Lung (tissue), 12 donors: ENCODE data around the gene RIPK4. TPM values are rescaled to one million over a fixed set of nuclear protein-coding genes. Genes with fewer than 3 reads are reported as not detected.

ENCODE experiments used
- ATAC-seq: fragments of 200-7000 bp; cut with Tn5 transposase; one replicate; pipeline ENCODE4 v1.9.1; 2020; ENCODE audit warnings: moderate number of reproducible peaks; ENCODE audit not compliant: insufficient read depth, low FRiP score
- DNase-seq, 3 donors: peaks; one replicate each; pipeline ENCODE4 v3.0.0-alpha.2; 2013 to 2017
- H3K27ac ChIP-seq, 2 donors: one replicate each; pipeline ENCODE4 v1.5.1; 2013; ENCODE audit warnings: mild to moderate bottlenecking in 2 of 2, moderate library complexity in 2 of 2, control low read depth in 1 of 2, inconsistent platforms in 1 of 2, low read depth in 1 of 2, low read length in 1 of 2
- H3K27me3 ChIP-seq, 3 donors: one replicate each; pipeline ENCODE4 v1.5.1; 2013; ENCODE audit warnings: low read length in 2 of 3; ENCODE audit not compliant: control insufficient read depth in 3 of 3, insufficient read depth in 3 of 3
- H3K36me3 ChIP-seq, 4 donors: one replicate each; pipeline ENCODE4 v1.5.1; 2013; ENCODE audit warnings: low read length in 4 of 4, mild to moderate bottlenecking in 1 of 4, moderate library complexity in 1 of 4; ENCODE audit not compliant: control insufficient read depth in 4 of 4, insufficient read depth in 4 of 4
- H3K4me1 ChIP-seq, 5 donors: one replicate each; pipeline ENCODE4 v1.5.1; 2013; ENCODE audit warnings: low read length in 5 of 5, mild to moderate bottlenecking in 2 of 5, moderate library complexity in 1 of 5; ENCODE audit not compliant: control insufficient read depth in 5 of 5, insufficient read depth in 5 of 5
- H3K4me3 ChIP-seq: one replicate; pipeline ENCODE4 v1.5.1; 2013; ENCODE audit warnings: mild to moderate bottlenecking, control low read depth, moderate library complexity
- H3K9ac ChIP-seq, 2 donors: one replicate each; pipeline ENCODE4 v1.5.1; 2013; ENCODE audit warnings: low read length in 2 of 2, control low read depth in 1 of 2; ENCODE audit not compliant: insufficient read depth in 1 of 2
- H3K9me3 ChIP-seq, 4 donors: one replicate each; pipeline ENCODE4 v1.5.1; 2013; ENCODE audit warnings: low read length in 3 of 4, mild to moderate bottlenecking in 1 of 4, moderate library complexity in 1 of 4; ENCODE audit not compliant: control insufficient read depth in 4 of 4, insufficient read depth in 3 of 4
- CTCF ChIP-seq: IDR thresholded peaks from 2 replicates; pipeline ENCODE4 v1.5.1; 2012; ENCODE audit warnings: mild to moderate bottlenecking; ENCODE audit errors: control extremely low read depth, extremely low read depth
- WGBS, 2 donors: extraction: QIAGEN DNeasy Blood & Tissue Kit; methylation state at CpG; one replicate each; pipeline ENCODE4 v1.1.7; 2013; 5-methylcytosine and 5-hydroxymethylcytosine counted together
- polyA plus RNA-seq, 2 donors: library from polyadenylated mRNA; stranded (reverse); fragments of 200-250 nt; gene quantifications; one replicate each; pipeline ENCODE4 v1.2.1, GENCODE V29; 2013
- total RNA-seq, 2 donors: library from RNA; depleted of rRNA in 1 of 2; stranded (reverse); fragments of >200 nt in 1 of 2; gene quantifications; one replicate each; pipeline ENCODE4 v1.2.1, GENCODE V29; 2014 to 2021
- donor health status: control.
- donor health status: control.
- donor health status: Bipolar disorder and iron deficiency.
- donor health status: healthy.
- donor health status: DM: yes; HTN: yes; CAD: no.

Gene RIPK4
- total and polyA plus RNA-seq, 4 donors, result 5.0 to 21.6 (median 9.1) TPM

DNA sequence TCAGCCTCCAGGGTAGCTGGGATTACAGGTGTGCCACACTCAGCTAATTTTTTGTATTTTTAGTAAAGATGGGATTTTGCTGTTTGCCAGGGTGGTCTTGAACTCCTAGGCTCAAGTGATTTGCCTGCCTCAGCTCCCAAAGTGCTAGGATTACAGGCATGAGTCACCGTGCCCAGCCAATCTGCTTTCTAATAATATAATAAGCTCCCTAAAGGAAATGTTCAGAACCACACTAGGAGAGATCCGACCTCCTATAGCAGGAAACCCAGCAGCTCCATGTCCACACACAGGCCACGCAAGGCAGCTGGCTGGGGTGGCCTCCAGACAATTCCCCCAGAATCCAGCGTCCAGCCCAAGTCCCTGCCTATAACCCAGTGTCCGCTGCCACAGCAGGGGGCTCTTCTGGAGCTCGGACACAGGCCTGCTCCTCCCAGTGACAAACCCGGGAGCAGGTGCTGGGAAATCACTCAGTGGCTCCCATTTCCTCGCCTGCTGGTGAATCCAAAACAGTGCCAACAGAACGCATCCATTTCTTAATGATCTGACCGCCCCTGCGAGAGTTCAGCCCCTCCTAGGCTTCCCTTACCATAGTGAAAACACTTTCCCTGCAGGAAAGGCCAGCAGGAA, 7.5 kb downstream of the RIPK4 start:
- H3K9ac ChIP-seq, result no peak overlapping the region
- H3K4me1 ChIP-seq, result peaks cover 0 to 31% (median 10%) of the 10 kb centered on the region in 5 donors
- no peak for TF ChIP-seq CTCF
- no peak for DNase-seq
- H3K4me3 ChIP-seq, result no peak overlapping the region
- no peaks in the 10 kb centered on the region for H3K9me3 ChIP-seq
- no peak overlapping the region for H3K27ac ChIP-seq
- H3K27me3 ChIP-seq, result peaks cover 0 to 41% (median 38%) of the 10 kb centered on the region in 3 donors
- H3K36me3 ChIP-seq, result peaks cover 0 to 6% (median 0%) of the 10 kb centered on the region in 4 donors
- 76 to 84% methylated on average over 11 of the region's 11 CpGs for WGBS, 2 donors
- no peak for ATAC-seq

DNA sequence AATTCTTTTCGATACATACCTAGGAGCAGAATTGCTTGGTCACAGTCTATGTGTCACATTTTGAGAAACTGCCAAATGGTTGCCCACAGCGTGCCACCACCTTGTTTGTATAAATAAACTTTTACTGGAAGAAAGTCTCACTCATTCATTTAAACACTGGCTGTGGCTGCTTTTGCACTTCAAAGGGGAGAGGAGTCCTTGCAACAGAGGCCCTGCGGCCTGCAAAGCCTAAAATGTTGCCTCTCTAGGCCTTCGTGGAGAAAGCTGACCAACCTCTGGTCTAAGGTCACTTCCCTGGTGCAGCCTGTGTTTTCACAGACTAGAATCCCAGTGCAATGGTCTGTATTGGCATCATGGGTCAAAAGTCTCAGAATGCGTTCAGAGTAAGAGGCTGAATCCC, 8.3 kb downstream of the RIPK4 start:
- H3K36me3 ChIP-seq, result peaks cover 0 to 6% (median 0%) of the 10 kb centered on the region in 4 donors
- ATAC-seq (no peak), DNase-seq (no peak)
- H3K4me3 ChIP-seq, result no peak overlapping the region
- peaks cover 0 to 25% (median 7%) of the 10 kb centered on the region in 5 donors for H3K4me1 ChIP-seq
- TF ChIP-seq CTCF, result no peak
- peaks cover 0 to 34% (median 31%) of the 10 kb centered on the region in 3 donors for H3K27me3 ChIP-seq
- H3K9me3 ChIP-seq, result no peaks in the 10 kb centered on the region
- H3K9ac ChIP-seq, result no peak overlapping the region
- 71 to 78% methylated on average over 5 of the region's 5 CpGs for WGBS, 2 donors
- no peak overlapping the region for H3K27ac ChIP-seq

DNA sequence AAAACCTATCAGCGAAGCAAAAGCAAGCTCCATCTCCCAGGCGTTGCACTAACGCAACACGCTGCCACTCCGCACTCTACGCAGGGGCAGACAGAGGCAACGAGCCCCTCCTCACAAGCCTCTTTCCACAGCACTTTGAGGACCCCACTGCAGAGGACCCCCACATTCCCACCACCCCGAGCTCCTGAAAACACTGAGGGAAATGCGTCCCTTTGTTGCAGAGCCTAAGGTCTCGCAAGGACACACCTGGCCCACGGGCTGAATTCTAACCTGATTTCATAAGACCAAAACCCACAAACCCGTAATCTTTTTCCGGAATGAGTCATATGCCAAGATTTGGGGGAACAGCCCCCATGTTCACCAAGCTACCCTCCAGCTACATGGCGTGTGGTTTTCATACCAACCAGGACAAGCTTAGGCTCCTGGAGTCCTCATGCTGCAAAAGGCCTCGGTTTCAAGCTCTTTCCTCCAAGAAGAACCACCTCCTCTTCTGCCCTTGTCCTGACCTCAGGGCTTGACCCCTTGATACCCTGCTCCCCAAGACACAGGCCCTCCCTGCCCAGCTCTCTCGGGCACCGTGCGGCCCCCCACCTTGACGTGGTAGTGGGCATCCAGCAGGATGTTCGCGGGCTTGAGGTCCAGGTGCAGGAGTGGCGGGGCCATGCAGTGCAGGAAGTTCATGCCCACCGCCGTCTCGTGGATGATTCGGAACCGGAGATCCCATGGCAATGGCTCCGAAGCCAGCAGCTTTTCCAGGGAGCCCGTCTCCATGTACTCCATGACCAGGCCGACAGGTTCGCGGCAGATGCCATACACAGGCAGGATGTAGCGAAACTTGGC, 10.7 kb downstream of the RIPK4 start:
- no peak overlapping the region for H3K27ac ChIP-seq
- DNase-seq (no peak), ATAC-seq (no peak)
- H3K9ac ChIP-seq, result no peak overlapping the region
- peaks cover 0 to 10% (median 9%) of the 10 kb centered on the region in 3 donors for H3K27me3 ChIP-seq
- TF ChIP-seq CTCF, result no peak
- WGBS, 2 donors, result 91 to 92% methylated on average over 33 of the region's 33 CpGs
- H3K9me3 ChIP-seq, result no peaks in the 10 kb centered on the region
- peaks cover 0 to 21% (median 6%) of the 10 kb centered on the region in 5 donors for H3K4me1 ChIP-seq
- H3K36me3 ChIP-seq, result peaks cover 0 to 6% (median 0%) of the 10 kb centered on the region in 4 donors
- no peak overlapping the region for H3K4me3 ChIP-seq
